ENCODE measurements around the gene ATP6AP1.

Gene ATP6AP1

GRCh38 chrX:154477891-154478477, 49.5 kb downstream of the ATP6AP1 start:
- POLR2A ChIA-PET: interaction anchor here (0.9 to 2.0 kb wide), 2 partner anchors 12 to 18 kb away, joined by 4 to 16 read pairs; no protein-coding TSS in a partner anchor
- peak overlapping the region; percentile 63 for H3K4me3 ChIP-seq (ENCODE audit: low read depth, low read length)
- no peak for DNase-seq (ENCODE audit: low read depth, low spot score)
- CTCF ChIA-PET: interaction anchor here (1.5 to 2.9 kb wide), 2 partner anchors 8 to 11 kb away, joined by 3 to 9 read pairs; partner anchors contain the start of gene UBL4A
- TF ChIP-seq, protein P1, sequence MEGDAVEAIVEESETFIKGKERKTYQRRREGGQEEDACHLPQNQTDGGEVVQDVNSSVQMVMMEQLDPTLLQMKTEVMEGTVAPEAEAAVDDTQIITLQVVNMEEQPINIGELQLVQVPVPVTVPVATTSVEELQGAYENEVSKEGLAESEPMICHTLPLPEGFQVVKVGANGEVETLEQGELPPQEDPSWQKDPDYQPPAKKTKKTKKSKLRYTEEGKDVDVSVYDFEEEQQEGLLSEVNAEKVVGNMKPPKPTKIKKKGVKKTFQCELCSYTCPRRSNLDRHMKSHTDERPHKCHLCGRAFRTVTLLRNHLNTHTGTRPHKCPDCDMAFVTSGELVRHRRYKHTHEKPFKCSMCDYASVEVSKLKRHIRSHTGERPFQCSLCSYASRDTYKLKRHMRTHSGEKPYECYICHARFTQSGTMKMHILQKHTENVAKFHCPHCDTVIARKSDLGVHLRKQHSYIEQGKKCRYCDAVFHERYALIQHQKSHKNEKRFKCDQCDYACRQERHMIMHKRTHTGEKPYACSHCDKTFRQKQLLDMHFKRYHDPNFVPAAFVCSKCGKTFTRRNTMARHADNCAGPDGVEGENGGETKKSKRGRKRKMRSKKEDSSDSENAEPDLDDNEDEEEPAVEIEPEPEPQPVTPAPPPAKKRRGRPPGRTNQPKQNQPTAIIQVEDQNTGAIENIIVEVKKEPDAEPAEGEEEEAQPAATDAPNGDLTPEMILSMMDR (IDR thresholded peaks at IDR 0.05; ENCODE audit: insufficient read depth, low read length, missing control alignments): no peak

GRCh38 chrX:154478728-154479622, 50.5 kb downstream of the ATP6AP1 start, which contains the start of gene LAGE3:
Gene LAGE3 (minus strand): TSS chrX:154479281. CDS start chrX:154478915, 366 bp downstream.
- peak; percentile 26 for DNase-seq (ENCODE audit: low read depth, low spot score)
- TF ChIP-seq, protein P1 (IDR thresholded peaks at IDR 0.05; ENCODE audit: insufficient read depth, low read length, missing control alignments): no peak
- H3K4me3 ChIP-seq (ENCODE audit: low read depth, low read length): peak within 1 kb of the TSS; percentile 63
- ChIA-PET CTCF (no interaction called here), POLR2A (interaction anchor here (0.6 to 2.0 kb wide), 4 partner anchors 8 to 40 kb away, joined by 3 to 16 read pairs (median 4); no protein-coding TSS in a partner anchor)

- DNase-seq (ENCODE audit: low read depth, low spot score): no peak
- TF ChIP-seq, protein P1 (IDR thresholded peaks at IDR 0.05; ENCODE audit: insufficient read depth, low read length, missing control alignments): no peak
- ChIA-PET POLR2A (no interaction called here), CTCF (no interaction called here)
- no peak overlapping the region for H3K4me3 ChIP-seq (ENCODE audit: low read depth, low read length)
Observed at GRCh38 chrX:154481195-154481594, 52.7 kb downstream of the ATP6AP1 start.

DNA sequence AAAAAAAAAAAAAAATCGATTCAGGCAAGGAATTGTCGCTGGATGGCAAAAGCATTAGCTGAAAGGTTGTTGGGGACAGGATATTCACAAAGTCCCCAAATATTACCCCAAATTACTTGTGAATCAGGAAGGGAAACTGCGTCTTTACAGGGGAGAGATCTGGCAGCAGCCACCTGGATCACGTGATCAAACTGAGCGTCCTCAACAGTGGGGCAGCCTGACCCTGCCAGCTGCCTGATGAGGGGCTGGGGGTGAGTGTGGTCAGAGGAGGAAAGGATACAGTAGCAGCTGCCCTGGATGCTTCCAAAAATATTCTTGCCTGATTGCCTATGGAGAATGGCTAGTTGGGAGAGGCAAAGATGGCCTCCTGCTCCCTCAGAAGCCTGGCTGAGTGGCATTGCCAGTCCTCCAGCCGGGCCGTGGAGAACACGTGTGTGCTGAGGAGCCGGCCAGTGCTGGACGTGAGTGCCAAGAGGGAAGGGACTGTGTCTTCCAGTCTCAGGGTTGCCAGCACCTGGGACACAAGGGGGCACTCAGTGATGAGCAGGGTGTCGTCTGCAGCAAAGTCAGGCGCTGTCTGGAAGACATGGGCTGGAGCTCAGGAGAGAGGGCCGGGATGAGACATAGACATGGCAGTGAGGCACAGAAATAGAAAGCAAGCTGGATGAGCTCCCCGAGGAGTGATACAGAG, 53.6 kb downstream of the ATP6AP1 start:
- H3K4me3 ChIP-seq (ENCODE audit: low read depth, low read length): no peak overlapping the region
- no peak for DNase-seq (ENCODE audit: low read depth, low spot score)
- TF ChIP-seq, protein P1 (IDR thresholded peaks at IDR 0.05; ENCODE audit: insufficient read depth, low read length, missing control alignments): no peak
- ChIA-PET POLR2A (no interaction called here), CTCF (no interaction called here)

DNA sequence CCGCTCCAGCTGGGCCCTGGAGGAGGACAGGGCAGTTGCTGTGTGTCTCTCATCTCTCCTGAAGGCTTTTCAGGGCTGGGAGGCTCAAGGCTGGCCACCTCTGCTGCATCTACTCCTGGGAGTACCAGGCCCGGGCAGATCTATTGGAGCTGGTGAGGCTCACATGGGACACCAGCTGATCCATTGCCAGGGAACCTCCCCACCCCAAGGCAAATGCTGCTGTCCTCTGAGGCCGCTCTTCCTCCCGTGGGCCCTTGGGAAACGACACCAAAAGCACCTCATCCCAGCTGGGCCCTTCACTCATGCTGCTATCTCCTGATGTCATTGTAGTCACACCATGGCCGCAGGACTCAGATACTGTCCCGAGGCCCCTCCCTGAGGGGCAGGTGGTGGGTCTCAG, 54.3 kb downstream of the ATP6AP1 start:
- TF ChIP-seq, protein P1 (IDR thresholded peaks at IDR 0.05; ENCODE audit: insufficient read depth, low read length, missing control alignments): no peak
- ChIA-PET CTCF (interaction anchor here (0.6 kb wide), 1 partner anchor 44 kb away, joined by 3 read pairs; no protein-coding TSS in a partner anchor), POLR2A (no interaction called here)
- H3K4me3 ChIP-seq (ENCODE audit: low read depth, low read length): no peak overlapping the region
- no peak for DNase-seq (ENCODE audit: low read depth, low spot score)
